GM23248 (cell line): ENCODE data around the gene PGS1. TPM values are rescaled to one million over a fixed set of nuclear protein-coding genes. Genes with fewer than 3 reads are reported as not detected.

Experiments used
- DNase-seq: peaks from one replicate; pipeline ENCODE4 v3.0.0-alpha.2; 2015
- H2AFZ ChIP-seq: fragments of 200-600 bp; sonication (generic); 2 replicates; pipeline ENCODE4 v1.6.1; 2016; ENCODE audit warnings: antibody characterized with exemption
- H3F3A ChIP-seq: fragments of 200-600 bp; sonication (generic); 2 replicates; pipeline ENCODE4 v1.6.1; 2016; ENCODE audit warnings: mild to moderate bottlenecking, antibody characterized with exemption, mixed run types; ENCODE audit not compliant: insufficient read depth
- H3K27ac ChIP-seq: fragments of 200-600 bp; sonication (generic); 2 replicates; pipeline ENCODE4 v1.5.1; 2016; ENCODE audit warnings: mild to moderate bottlenecking
- H3K27me3 ChIP-seq: fragments of 200-600 bp; sonication (generic); replicated peaks from 2 replicates; pipeline ENCODE4 v1.6.1; 2016; ENCODE audit warnings: mild to moderate bottlenecking; ENCODE audit not compliant: insufficient read depth
- H3K36me3 ChIP-seq: fragments of 200-600 bp; sonication (generic); 2 replicates; pipeline ENCODE4 v1.6.1; 2016; ENCODE audit warnings: low read depth, mild to moderate bottlenecking
- H3K4me1 ChIP-seq: fragments of 200-600 bp; sonication (generic); 2 replicates; pipeline ENCODE4 v1.6.1; 2016; ENCODE audit warnings: mild to moderate bottlenecking; ENCODE audit not compliant: insufficient read depth
- H3K4me2 ChIP-seq: fragments of 200-600 bp; sonication (generic); one replicate; pipeline ENCODE4 v1.6.1; 2016; ENCODE audit warnings: mild to moderate bottlenecking; ENCODE audit not compliant: unreplicated experiment
- H3K4me3 ChIP-seq: fragments of 200-600 bp; sonication (generic); 2 replicates; pipeline ENCODE4 v1.5.1; 2016; ENCODE audit warnings: mild to moderate bottlenecking
- H3K79me2 ChIP-seq: fragments of 200-600 bp; sonication (generic); 2 replicates; pipeline ENCODE4 v1.6.1; 2016; ENCODE audit warnings: mild to moderate bottlenecking; ENCODE audit not compliant: insufficient read depth
- H3K9ac ChIP-seq: fragments of 200-600 bp; sonication (generic); 2 replicates; pipeline ENCODE4 v1.6.1; 2016; ENCODE audit warnings: mild to moderate bottlenecking
- H3K9me2 ChIP-seq: fragments of 200-600 bp; sonication (generic); 2 replicates; pipeline ENCODE4 v1.6.1; 2016; ENCODE audit warnings: mixed run types, mild to moderate bottlenecking, moderate library complexity; ENCODE audit not compliant: insufficient read depth
- H3K9me3 ChIP-seq: fragments of 200-600 bp; sonication (generic); one replicate; pipeline ENCODE4 v1.6.1; 2017; ENCODE audit warnings: low read depth
- H4K20me1 ChIP-seq: fragments of 200-600 bp; sonication (generic); 2 replicates; pipeline ENCODE4 v1.6.0; 2016; ENCODE audit not compliant: insufficient read depth
- EZH2 ChIP-seq: fragments of 200-600 bp; sonication (generic); IDR thresholded peaks from 2 replicates; pipeline ENCODE4 v1.6.1; 2018; ENCODE audit warnings: antibody characterized with exemption, mild to moderate bottlenecking; ENCODE audit not compliant: insufficient read depth, poor library complexity, severe bottlenecking
- EZH2phosphoT487 ChIP-seq: fragments of 200-600 bp; sonication (generic); IDR thresholded peaks from 2 replicates; pipeline ENCODE4 v1.6.1; 2018; ENCODE audit warnings: antibody characterized with exemption, moderate library complexity, mild to moderate bottlenecking, low read depth; ENCODE audit not compliant: insufficient read depth
- WGBS, 2 experiments: methylation state at CpG; one replicate each; pipeline ENCODE4 v1.1.6; 2015 to 2017; ENCODE audit warnings: low lambda C conversion rate in 2 of 2, low coverage in 1 of 2; ENCODE audit errors: missing lambda C conversion rate in 2 of 2; 5-methylcytosine and 5-hydroxymethylcytosine counted together
- in situ Hi-C: fragments of 300-500 bp; cut with MboI; formaldehyde crosslinking; loops from 2 replicates; pipeline ENCODE4 v1.15.0; 2020
- polyA plus RNA-seq: library from polyadenylated mRNA; unstranded; fragments of >200 nt; fragmentation: Nextera tagmentation; extraction: Ambion mirVana; gene quantifications from 2 replicates; pipeline ENCODE4 v1.2.1, GENCODE V29; 2016
- total RNA-seq: library from RNA; depleted of rRNA; stranded (reverse); fragments of >200 nt; shearing (Covaris generic); gene quantifications from 2 replicates; pipeline ENCODE4 v1.2.3, GENCODE V29; 2014

PGS1 gene
- total and polyA plus RNA-seq, 2 experiments from 2014 or later = 30.2 to 32.5 TPM

DNA sequence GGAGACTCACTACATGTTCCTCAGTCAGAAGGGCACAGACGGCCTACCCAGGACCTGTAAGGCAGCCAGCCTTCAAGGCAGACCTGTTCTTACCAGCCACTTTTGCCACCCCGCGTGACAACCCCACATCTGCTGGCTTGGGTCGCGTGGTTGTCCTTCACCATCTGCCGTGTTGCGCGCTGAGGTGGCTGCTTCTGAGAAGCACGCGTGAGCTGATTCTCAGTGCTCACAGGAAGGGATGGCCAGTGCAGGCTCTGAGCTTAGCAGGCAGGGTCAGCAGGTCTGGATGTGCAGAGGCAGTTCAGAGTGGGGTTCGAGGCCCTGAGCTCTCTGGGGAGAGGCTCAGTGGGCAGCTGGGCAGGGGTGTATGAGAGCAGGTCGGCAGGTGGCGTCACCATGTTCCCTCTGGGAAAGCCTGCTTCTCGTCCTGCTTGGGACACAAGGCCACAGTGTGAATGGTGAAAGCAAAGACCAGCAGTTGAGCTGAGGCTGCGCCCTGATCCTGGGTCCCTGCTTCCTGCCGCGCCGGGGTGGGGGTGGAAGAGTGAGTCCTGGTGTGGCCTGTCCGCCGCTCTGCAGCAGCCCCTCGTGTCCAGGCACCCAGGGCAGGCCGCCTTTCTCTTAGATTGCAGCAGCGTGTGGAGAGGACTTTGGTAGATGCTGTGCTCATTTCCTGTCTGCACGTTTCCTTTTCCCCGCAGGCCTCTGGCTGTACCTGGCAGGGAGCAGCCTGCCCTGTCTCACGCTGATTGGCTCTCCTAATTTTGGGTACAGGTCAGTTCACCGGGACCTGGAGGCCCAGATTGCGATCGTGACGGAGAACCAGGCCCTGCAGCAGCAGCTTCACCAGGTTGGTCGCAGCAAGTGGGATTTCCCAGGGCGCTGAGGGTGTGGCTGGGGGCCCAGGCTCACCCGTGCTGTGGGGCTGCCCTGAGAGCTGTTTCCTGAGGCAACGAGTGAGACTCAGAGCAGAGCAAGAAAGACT, 36.0 kb downstream of the PGS1 start:
- Histone ChIP-seq H3K27me3 (no peaks in the 10 kb centered on the region), H3K4me1 (peaks cover 3% of the 10 kb centered on the region; the same call in 1 of the 2 replicates), H4K20me1 (no peaks in the 10 kb centered on the region), H3K9me2 (no peaks in the 10 kb centered on the region), H3K4me3 (no peak overlapping the region), H3K4me2 (no peak overlapping the region), H3F3A (no peaks in the 10 kb centered on the region), H3K27ac (no peak overlapping the region), H3K36me3 (no peaks in the 10 kb centered on the region; the same call in 1 of the 2 replicates), H3K79me2 (peaks cover 56% of the 10 kb centered on the region), H3K9ac (no peak overlapping the region), H2AFZ (no peak overlapping the region), H3K9me3 (no peaks in the 10 kb centered on the region)
- no peak for DNase-seq
- WGBS, 2 experiments = 89 to 90% methylated on average over 33 to 34 of the region's 34 CpGs
- no peak for TF ChIP-seq EZH2phosphoT487
- no peak for TF ChIP-seq EZH2
- in situ Hi-C loops = no loop called here

DNA sequence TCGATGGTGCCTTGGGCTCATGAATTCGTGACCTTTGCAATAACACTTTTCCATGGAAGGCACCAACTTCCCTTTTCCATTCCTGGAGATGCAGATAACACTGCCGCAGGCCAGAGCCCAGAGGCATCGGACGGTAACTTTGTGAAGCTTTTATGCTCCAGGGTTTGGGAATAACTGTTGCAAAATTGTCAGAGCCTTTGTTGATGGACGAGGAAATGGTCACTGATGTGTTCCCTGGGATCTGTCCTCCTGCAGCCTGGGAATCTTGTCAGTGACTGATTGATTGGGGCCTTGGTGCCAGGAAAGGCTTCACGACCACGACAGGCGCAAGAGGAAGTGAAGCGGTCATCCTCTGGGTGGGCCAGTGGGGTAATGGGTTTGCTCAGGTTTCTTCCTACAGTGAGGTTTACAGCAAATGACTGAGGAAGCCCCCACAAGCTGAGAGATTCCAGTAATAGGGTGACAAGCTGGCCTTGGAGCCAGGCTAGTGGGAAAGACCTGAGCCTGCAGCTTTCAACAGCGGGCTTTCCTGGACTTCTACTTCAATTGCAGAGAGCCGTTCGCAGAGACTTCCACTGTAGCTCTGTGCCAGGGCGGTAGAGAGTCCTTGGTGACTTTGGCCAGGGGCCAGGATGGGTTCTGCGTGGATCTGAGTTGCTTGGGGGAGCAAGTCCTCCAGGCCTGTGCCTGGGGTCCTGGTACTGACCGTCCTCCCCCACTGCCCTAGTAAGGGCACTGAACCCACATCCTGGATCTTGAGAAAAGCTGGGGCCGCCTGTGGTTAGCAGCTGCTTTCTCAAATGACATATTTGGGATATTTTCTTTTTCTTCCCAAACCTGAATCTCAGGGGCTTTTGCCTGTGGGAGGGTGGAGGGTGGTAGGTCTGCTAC, 37.6 kb downstream of the PGS1 start:
- H3K27me3 ChIP-seq = no peaks in the 10 kb centered on the region
- no peaks in the 10 kb centered on the region for H3K9me3 ChIP-seq
- H3K36me3 ChIP-seq = 0 out of 2 replicates have a peak, but pooled peaks cover 10% of the 10 kb centered on the region
- H3F3A ChIP-seq = 0 out of 2 replicates have a peak, but pooled peaks cover 5% of the 10 kb centered on the region
- in situ Hi-C loops = no loop called here
- H3K4me3 ChIP-seq = no peak overlapping the region
- peaks cover 41% of the 10 kb centered on the region for H3K79me2 ChIP-seq
- DNase-seq = no peak
- H2AFZ ChIP-seq = no peak overlapping the region
- WGBS, 2 experiments = 84 to 87% methylated on average over 17 of the region's 17 CpGs
- no peak for TF ChIP-seq EZH2
- no peak for TF ChIP-seq EZH2phosphoT487
- H3K9me2 ChIP-seq = no peaks in the 10 kb centered on the region
- no peak overlapping the region for H3K9ac ChIP-seq
- no peak overlapping the region for H3K27ac ChIP-seq
- no peaks in the 10 kb centered on the region for H4K20me1 ChIP-seq
- H3K4me2 ChIP-seq = no peak overlapping the region
- peaks cover 3% of the 10 kb centered on the region; the same call in 1 of the 2 replicates for H3K4me1 ChIP-seq

DNA sequence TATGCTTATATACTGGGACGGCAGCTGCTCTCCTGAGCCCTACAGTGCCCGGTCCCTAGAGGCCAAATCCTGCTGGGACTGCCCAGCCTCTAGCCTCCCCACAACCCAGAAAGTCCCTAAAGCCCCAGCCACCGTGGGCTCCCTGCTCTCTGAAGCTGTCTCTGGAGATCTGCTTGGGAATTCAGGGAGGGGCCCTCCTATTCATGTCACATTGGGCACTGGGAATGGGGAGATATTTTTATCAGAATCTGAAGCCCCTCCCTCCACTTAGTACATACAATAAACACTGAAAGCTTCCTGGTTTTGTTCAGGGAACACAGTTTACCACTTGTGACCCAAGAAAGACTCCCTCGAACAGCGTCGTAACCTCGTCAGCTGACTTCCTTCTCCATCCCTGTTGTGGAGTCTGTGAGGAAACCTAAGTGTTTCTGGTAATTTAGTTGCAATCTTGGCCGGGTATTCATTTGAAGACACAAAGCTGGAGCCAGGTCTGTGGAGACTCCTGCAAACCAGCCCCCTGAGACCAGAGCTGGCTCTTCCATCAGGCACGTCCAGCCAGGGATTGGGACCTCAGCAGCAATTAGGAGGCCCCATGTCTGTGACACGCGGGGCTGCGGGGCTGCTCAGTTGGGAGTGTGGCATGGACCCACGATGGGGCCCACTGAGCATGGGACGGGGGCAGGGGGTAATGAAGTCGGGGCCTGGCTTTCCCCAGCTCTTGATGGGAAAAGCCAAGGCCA, 38.5 kb downstream of the PGS1 start:
- H3K4me3 ChIP-seq = no peak overlapping the region
- no peak for DNase-seq
- peaks cover 3% of the 10 kb centered on the region; the same call in 1 of the 2 replicates for H3K4me1 ChIP-seq
- H3K79me2 ChIP-seq = peaks cover 32% of the 10 kb centered on the region
- no peaks in the 10 kb centered on the region for H3K9me2 ChIP-seq
- no peaks in the 10 kb centered on the region for H3K9me3 ChIP-seq
- H3K9ac ChIP-seq = no peak overlapping the region
- no peak overlapping the region for H3K27ac ChIP-seq
- WGBS, 2 experiments = 82 to 85% methylated on average over 15 of the region's 15 CpGs
- no peak for TF ChIP-seq EZH2
- no peak for TF ChIP-seq EZH2phosphoT487
- in situ Hi-C loops = no loop called here
- H4K20me1 ChIP-seq = no peaks in the 10 kb centered on the region
- H3K27me3 ChIP-seq = no peaks in the 10 kb centered on the region
- no peak overlapping the region for H2AFZ ChIP-seq
- H3K36me3 ChIP-seq = 0 out of 2 replicates have a peak, but pooled peaks cover 11% of the 10 kb centered on the region
- H3K4me2 ChIP-seq = no peak overlapping the region
- H3F3A ChIP-seq = 0 out of 2 replicates have a peak, but pooled peaks cover 5% of the 10 kb centered on the region
